ENCODE results near the gene PLIN4. TPM values are rescaled to one million over a fixed set of nuclear protein-coding genes. Genes with fewer than 3 reads are reported as not detected.

The PLIN4 gene
- total and polyA plus RNA-seq, 2 donors (not counting 3 experiments of a cell fraction or from before 2014, with no cell fraction given), result 0.01 TPM; not detected in 1

DNA sequence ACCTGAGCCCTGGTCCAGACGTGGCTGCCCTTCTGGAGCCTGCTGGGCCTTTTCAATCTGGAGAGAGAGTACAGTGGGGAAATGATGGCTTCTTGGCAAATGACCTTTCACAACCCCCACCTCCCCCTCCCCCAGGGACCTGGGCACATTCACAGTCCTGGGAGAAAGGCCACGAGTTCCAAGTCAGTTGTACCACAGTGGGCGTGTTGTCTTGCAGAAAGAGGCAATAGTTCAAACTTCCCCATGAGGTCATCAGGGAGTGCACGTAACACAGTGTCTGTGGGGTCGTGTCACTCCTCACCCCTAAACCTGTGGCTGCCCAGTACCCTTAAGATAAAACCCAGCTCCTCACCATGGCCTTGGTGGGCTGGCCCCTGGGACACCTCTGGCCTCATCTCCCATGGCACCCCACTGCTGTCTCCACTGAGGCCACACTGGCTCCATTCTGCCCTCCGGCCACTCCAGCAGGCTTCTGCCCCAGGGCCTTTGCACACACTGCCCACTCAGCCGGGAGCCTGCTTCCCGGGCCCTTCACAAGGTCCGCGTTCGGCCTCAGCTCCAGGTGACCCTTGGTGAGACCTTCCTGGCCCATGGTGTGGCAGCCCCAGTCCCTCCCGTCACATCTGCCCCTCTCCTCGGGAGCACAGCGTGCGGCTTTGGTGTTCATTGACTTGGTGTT is 13.3 kb downstream of the PLIN4 start:
- H3K36me3 ChIP-seq (ENCODE audit: control insufficient read depth in 2 of 2, extremely low read depth in 1 of 2, insufficient read depth in 2 of 2, low read length in 2 of 2), result peaks cover 3 to 23% of the 10 kb centered on the region in 2 experiments
- H3K27ac ChIP-seq (ENCODE audit: insufficient read depth, low read depth, low read length), result no peak overlapping the region
- H3K4me3 ChIP-seq (replicated peaks in 1 of 3; ENCODE audit: insufficient read depth in 1 of 3, low read depth in 1 of 3, low read length in 3 of 3), result no peak overlapping the region
- no peak for TF ChIP-seq GATA2 (IDR thresholded peaks at IDR 0.05; ENCODE audit: insufficient read depth, insufficient read length, low read depth, low read length)
- no peak for TF ChIP-seq POLR2A (IDR thresholded peaks at IDR 0.05; ENCODE audit: low read depth, low read length)
- TF ChIP-seq FOS (IDR thresholded peaks at IDR 0.05; ENCODE audit: borderline replicate concordance, insufficient read depth, low read length), result no peak
- TF ChIP-seq, protein P1, sequence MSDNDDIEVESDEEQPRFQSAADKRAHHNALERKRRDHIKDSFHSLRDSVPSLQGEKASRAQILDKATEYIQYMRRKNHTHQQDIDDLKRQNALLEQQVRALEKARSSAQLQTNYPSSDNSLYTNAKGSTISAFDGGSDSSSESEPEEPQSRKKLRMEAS (IDR thresholded peaks at IDR 0.05; ENCODE audit: insufficient read depth, insufficient read length), result no peak
- TF ChIP-seq POLR2AphosphoS5 (IDR thresholded peaks at IDR 0.05; ENCODE audit: insufficient read depth, low read depth, low read length), result no peak
- TF ChIP-seq JUN (IDR thresholded peaks at IDR 0.05; ENCODE audit: borderline replicate concordance, insufficient read depth, insufficient read length, low read depth), result no peak
- no peaks in the 10 kb centered on the region for H3K9me3 ChIP-seq (replicated peaks; ENCODE audit: control insufficient read depth, insufficient read depth, low read length)
- H3K4me1 ChIP-seq (ENCODE audit: control insufficient read depth, extremely low read depth, insufficient read depth, low read length), result peaks cover 10% of the 10 kb centered on the region
- H3K9ac ChIP-seq (replicated peaks; ENCODE audit: extremely low read depth, insufficient read depth, low read length), result no peak overlapping the region
- no peak overlapping the region for H2AFZ ChIP-seq (ENCODE audit: low read depth, low read length)
- no peaks in the 10 kb centered on the region for H3K79me2 ChIP-seq (ENCODE audit: control insufficient read depth, insufficient read depth, low read length)
- intact Hi-C loops (cut with micrococcal nuclease) (no loop called here), dilution Hi-C loops (cut with MboI; ENCODE audit: extremely low pct_ligation_motif_present, low sequenced_read_pairs) (no loop called here)
- no peaks in the 10 kb centered on the region for H3K27me3 ChIP-seq (ENCODE audit: control insufficient read depth in 2 of 2, insufficient read depth in 2 of 2, low read length in 2 of 2)
- no TSS peak for BruUV-seq (replicated peaks)
- FAIRE-seq (no peak), DNase-seq (ENCODE audit: low read depth, low spot score) (no peak)
- H3K9me1 ChIP-seq (replicated peaks; ENCODE audit: control insufficient read depth, extremely low read depth, insufficient read depth, low read length), result no peaks in the 10 kb centered on the region
- H3K4me2 ChIP-seq (ENCODE audit: insufficient read depth, low read length), result no peak overlapping the region
- CTCF ChIA-PET, result interaction anchor here (1.9 kb wide), 1 partner anchor 18 kb away, joined by 11 read pairs; no protein-coding TSS in a partner anchor
- no peaks in the 10 kb centered on the region for H4K20me1 ChIP-seq (replicated peaks; ENCODE audit: control insufficient read depth, extremely low read depth, insufficient read depth, low read length)
- POLR2A ChIA-PET, result no interaction called here

DNA sequence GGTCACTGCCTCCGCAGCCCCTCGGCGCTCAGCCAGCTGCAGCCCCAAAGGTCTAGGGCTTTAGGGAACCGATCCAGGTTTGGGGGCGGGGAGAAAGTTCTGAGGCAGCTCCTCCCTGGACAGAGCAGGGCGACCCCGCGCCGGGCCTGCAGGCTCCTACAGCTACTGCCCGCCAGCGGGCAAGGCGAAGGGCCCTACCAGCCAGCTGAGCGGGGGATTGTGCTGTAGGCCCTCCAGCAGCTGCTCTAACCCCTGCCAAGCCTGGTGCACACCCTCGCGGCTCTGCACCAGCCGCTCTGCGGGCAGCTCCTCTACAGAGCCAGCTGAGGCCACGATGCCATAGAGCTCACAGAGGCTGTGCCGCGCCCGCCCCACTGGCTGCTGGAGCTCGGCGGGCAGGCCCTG is 14.0 kb downstream of the PLIN4 start:
- Histone ChIP-seq H3K27ac (ENCODE audit: insufficient read depth, low read depth, low read length) (no peak overlapping the region), H3K27me3 (ENCODE audit: control insufficient read depth in 2 of 2, insufficient read depth in 2 of 2, low read length in 2 of 2) (no peaks in the 10 kb centered on the region), H4K20me1 (replicated peaks; ENCODE audit: control insufficient read depth, extremely low read depth, insufficient read depth, low read length) (no peaks in the 10 kb centered on the region), H3K4me2 (ENCODE audit: insufficient read depth, low read length) (no peak overlapping the region), H3K36me3 (ENCODE audit: control insufficient read depth in 2 of 2, extremely low read depth in 1 of 2, insufficient read depth in 2 of 2, low read length in 2 of 2) (peaks cover 5 to 24% of the 10 kb centered on the region in 2 experiments), H3K79me2 (ENCODE audit: control insufficient read depth, insufficient read depth, low read length) (no peaks in the 10 kb centered on the region), H3K9me3 (replicated peaks; ENCODE audit: control insufficient read depth, insufficient read depth, low read length) (no peaks in the 10 kb centered on the region), H3K9ac (replicated peaks; ENCODE audit: extremely low read depth, insufficient read depth, low read length) (no peak overlapping the region), H3K4me1 (ENCODE audit: control insufficient read depth, extremely low read depth, insufficient read depth, low read length) (peaks cover 10% of the 10 kb centered on the region), H2AFZ (ENCODE audit: low read depth, low read length) (no peak overlapping the region), H3K9me1 (replicated peaks; ENCODE audit: control insufficient read depth, extremely low read depth, insufficient read depth, low read length) (no peaks in the 10 kb centered on the region), H3K4me3 (replicated peaks in 1 of 3; ENCODE audit: insufficient read depth in 1 of 3, low read depth in 1 of 3, low read length in 3 of 3) (no peak overlapping the region)
- DNase-seq (ENCODE audit: low read depth, low spot score) (no peak), FAIRE-seq (no peak)
- no TSS peak for BruUV-seq (replicated peaks)
- TF ChIP-seq EZH2 (IDR thresholded peaks at IDR 0.05; ENCODE audit: borderline replicate concordance, low read depth, low read length, severe bottlenecking), result no peak
- no peak for TF ChIP-seq JUN (IDR thresholded peaks at IDR 0.05; ENCODE audit: borderline replicate concordance, insufficient read depth, insufficient read length, low read depth)
- no peak for TF ChIP-seq MYC (IDR thresholded peaks at IDR 0.05; ENCODE audit: low read depth, low read length)
- TF ChIP-seq, protein P1 (IDR thresholded peaks at IDR 0.05; ENCODE audit: insufficient read depth, insufficient read length), result no peak
- TF ChIP-seq CTCF (IDR thresholded peaks at IDR 0.05; ENCODE audit: extremely low read depth in 1 of 2, insufficient read depth in 1 of 2, low read depth in 1 of 2, low read length in 2 of 2), result no peak
- no peak for TF ChIP-seq FOS (IDR thresholded peaks at IDR 0.05; ENCODE audit: borderline replicate concordance, insufficient read depth, low read length)
- TF ChIP-seq POLR2AphosphoS5 (IDR thresholded peaks at IDR 0.05; ENCODE audit: insufficient read depth, low read depth, low read length), result no peak
- no peak for TF ChIP-seq GATA2 (IDR thresholded peaks at IDR 0.05; ENCODE audit: insufficient read depth, insufficient read length, low read depth, low read length)
- TF ChIP-seq POLR2A (IDR thresholded peaks at IDR 0.05; ENCODE audit: low read depth, low read length), result no peak
- dilution Hi-C loops (cut with MboI; ENCODE audit: extremely low pct_ligation_motif_present, low sequenced_read_pairs), result no loop called here
- intact Hi-C loops (cut with micrococcal nuclease), result no loop called here
- ChIA-PET POLR2A (no interaction called here), CTCF (interaction anchor here (1.7 to 1.9 kb wide), 2 partner anchors 19 to 21 kb away, joined by 7 to 11 read pairs; no protein-coding TSS in a partner anchor)
